ENCODE results near the gene TM4SF20.

The TM4SF20 gene

DNA sequence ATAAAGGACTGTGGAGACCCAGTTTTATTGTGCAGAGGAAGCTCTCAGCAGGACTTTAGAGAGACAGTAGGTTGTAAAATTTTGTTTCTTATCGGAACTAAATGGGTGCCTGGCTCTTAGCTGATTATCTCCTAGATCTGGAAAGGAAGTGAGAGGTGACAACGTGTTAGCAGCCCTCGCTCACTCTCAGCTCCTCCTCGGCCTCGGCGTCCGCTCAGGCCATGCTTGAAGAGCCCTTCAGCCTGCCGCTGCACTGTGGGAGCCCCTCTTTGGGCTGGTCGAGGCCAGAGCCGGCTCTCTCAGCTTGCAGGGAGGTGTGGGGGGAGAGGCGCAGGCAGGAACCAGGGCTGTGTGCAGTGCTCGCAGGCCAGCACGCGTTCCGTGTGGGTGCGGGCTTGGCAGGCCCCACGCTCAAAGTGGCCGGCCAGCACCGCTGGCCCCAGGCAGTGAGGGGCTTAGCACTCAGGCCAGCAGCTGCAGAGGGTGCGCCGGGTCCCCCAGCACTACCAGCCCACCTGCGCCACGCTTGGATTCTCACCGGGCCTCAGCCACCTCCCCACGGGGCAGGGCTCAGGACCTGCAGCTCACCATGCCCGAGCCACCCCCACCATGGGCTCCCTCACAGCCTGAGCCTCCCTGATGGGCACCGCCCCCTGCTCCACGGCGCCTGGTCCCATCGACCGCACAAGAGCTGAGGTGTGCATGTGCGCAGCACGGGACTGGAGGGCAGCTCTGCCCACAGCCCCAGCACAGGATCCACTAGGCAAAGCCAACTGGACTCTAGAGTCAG, 58.6 kb downstream of the TM4SF20 start:
- no peak for DNase-seq

- DNase-seq = no peak
Observed at GRCh38 chr2:227317834-227318233, 61.3 kb downstream of the TM4SF20 start.

DNA sequence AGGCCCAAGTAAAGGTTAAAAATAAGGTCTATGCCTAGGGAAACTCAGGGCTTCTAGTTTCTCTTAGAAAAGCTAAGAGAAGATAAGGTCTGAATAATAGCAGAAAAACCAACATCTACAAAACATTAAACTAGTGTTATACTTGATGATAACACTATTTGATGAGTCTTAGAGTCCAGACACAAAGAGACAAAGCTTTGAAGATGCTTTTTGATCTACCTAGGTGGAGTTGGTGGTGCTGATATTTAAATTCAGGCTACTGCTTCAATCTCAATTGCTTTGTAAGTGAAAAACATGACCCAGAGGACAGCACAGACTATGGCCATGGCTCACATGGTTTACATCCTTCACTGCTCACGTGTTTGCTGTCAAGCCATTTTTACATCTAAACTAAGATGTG, 65.8 kb downstream of the TM4SF20 start:
- DNase-seq = no peak

GRCh38 chr2:227312579-227312978, 66.5 kb downstream of the TM4SF20 start:
- no peak for DNase-seq

Measured in activated CD4-positive, alpha-beta T cell treated with anti-CD3 and anti-CD28 coated beads, Interleukin-2, amount 50 U/mL, for 48 hours (primary cell).